Thoracic aorta (tissue), 2 donors: ENCODE data around the gene LMCD1. TPM values are rescaled to one million over a fixed set of nuclear protein-coding genes. Genes with fewer than 3 reads are reported as not detected.

Source experiments
- ATAC-seq: fragments of 150-250 bp; one replicate; pipeline ENCODE4 v1.8.0; 2017; ENCODE audit warnings: low read depth; ENCODE audit not compliant: insufficient number of reproducible peaks, low FRiP score
- DNase-seq: peaks from one replicate; pipeline ENCODE4 v3.0.0-alpha.2; 2020; ENCODE audit warnings: low spot score
- H3K27ac ChIP-seq, 2 donors: fragments of 200-600 bp; sonication (generic); 1 replicate in 1 of 2; 2 replicates in 1 of 2; pipeline ENCODE4 v1.5.1; 2016; ENCODE audit warnings: mild to moderate bottlenecking in 2 of 2, moderate library complexity in 2 of 2
- H3K27me3 ChIP-seq: fragments of 200-600 bp; sonication (generic); replicated peaks from 2 replicates; pipeline ENCODE4 v1.6.0; 2016; ENCODE audit warnings: mild to moderate bottlenecking; ENCODE audit not compliant: insufficient read depth
- H3K36me3 ChIP-seq: fragments of 200-600 bp; sonication (generic); one replicate; pipeline ENCODE4 v1.5.1; 2016
- H3K4me1 ChIP-seq, 2 donors: fragments of 200-600 bp; sonication (generic); 1 replicate in 1 of 2; 2 replicates in 1 of 2; pipeline versions ENCODE4 v1.5.1 to v1.6.0; 2016; ENCODE audit warnings: low read depth in 2 of 2, mild to moderate bottlenecking in 1 of 2; ENCODE audit not compliant: control insufficient read depth in 1 of 2
- H3K4me3 ChIP-seq: fragments of 200-600 bp; sonication (generic); 2 replicates; pipeline ENCODE4 v1.5.1; 2016; ENCODE audit warnings: mild to moderate bottlenecking
- H3K9me3 ChIP-seq: fragments of 200-600 bp; sonication (generic); 2 replicates; pipeline ENCODE4 v1.5.1; 2016
- total RNA-seq, 2 donors: library from RNA; depleted of rRNA; stranded (reverse); fragments of >200 nt; gene quantifications; one replicate each; pipeline versions ENCODE4 v1.1.0 to v1.2.3, GENCODE V29; 2016
- TF ChIP-seq, protein P1 (sequence below): fragments of 200-600 bp; sonication (generic); IDR thresholded peaks from one replicate; pipeline ENCODE4 v1.5.1; 2019; ENCODE audit warnings: antibody characterized with exemption

LMCD1 gene
- total RNA-seq, 2 donors from 2014 or later = 813 to 852 TPM

DNA sequence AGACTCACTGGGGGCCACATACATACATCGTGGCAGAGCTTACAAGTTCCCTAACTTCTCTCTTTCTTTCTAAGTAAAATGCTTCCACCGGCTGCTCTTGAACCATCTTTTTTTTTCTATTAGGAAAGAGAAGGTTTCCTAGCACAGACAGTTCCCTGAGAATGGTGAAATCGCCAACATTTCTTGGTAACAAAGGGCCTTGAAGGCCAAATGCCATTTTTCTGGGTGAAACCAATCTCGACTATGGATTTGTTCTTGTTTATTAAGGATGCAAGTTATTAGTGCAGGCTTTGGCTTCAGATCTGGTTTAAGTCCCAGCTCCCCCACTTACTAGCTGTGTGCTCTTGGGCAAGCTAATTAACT lies 3.0 kb downstream of the LMCD1 start:
- Histone ChIP-seq H3K4me3 (peak overlapping the region; percentile 78), H3K36me3 (peaks cover 42% of the 10 kb centered on the region), H3K4me1 (peaks cover 34 to 49% of the 10 kb centered on the region in 2 donors)

DNA sequence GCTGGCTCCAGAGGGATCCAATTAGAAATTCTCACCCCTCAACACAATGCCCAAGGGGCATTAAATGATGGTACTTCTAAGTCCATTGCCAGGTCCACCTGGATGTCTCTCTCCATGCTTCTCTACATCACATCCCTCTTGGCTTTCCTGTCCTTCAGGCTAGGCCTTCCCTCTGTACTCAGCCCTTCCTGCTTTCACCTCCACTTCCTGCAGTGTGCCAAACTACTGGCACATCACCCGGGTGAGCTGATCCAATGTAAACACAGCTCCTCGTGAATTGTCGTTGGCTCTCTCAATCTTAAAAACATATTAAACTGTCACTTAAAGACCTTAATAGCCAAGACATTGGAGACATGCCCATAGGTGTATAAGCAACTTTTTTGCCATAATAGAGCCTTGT lies 4.0 kb downstream of the LMCD1 start:
- H3K4me3 ChIP-seq = peak overlapping the region; percentile 78
- H3K9me3 ChIP-seq = no peaks in the 10 kb centered on the region
- TF ChIP-seq, protein P1, sequence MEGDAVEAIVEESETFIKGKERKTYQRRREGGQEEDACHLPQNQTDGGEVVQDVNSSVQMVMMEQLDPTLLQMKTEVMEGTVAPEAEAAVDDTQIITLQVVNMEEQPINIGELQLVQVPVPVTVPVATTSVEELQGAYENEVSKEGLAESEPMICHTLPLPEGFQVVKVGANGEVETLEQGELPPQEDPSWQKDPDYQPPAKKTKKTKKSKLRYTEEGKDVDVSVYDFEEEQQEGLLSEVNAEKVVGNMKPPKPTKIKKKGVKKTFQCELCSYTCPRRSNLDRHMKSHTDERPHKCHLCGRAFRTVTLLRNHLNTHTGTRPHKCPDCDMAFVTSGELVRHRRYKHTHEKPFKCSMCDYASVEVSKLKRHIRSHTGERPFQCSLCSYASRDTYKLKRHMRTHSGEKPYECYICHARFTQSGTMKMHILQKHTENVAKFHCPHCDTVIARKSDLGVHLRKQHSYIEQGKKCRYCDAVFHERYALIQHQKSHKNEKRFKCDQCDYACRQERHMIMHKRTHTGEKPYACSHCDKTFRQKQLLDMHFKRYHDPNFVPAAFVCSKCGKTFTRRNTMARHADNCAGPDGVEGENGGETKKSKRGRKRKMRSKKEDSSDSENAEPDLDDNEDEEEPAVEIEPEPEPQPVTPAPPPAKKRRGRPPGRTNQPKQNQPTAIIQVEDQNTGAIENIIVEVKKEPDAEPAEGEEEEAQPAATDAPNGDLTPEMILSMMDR = no peak
- ATAC-seq = no peak
- H3K27ac ChIP-seq = peak overlapping the region; percentile 83 to 84
- H3K4me1 ChIP-seq = peaks cover 39 to 53% of the 10 kb centered on the region in 2 donors
- H3K36me3 ChIP-seq = peaks cover 42% of the 10 kb centered on the region
- DNase-seq = no peak
- no peaks in the 10 kb centered on the region for H3K27me3 ChIP-seq

More for the DNA sequence above, 3.0 kb downstream of the LMCD1 start:
- no peak for ATAC-seq
- no peaks in the 10 kb centered on the region for H3K27me3 ChIP-seq
- H3K27ac ChIP-seq = peak overlapping the region; percentile 83 to 84
- TF ChIP-seq, protein P1 = no peak
- DNase-seq = no peak
- H3K9me3 ChIP-seq = no peaks in the 10 kb centered on the region

DNA sequence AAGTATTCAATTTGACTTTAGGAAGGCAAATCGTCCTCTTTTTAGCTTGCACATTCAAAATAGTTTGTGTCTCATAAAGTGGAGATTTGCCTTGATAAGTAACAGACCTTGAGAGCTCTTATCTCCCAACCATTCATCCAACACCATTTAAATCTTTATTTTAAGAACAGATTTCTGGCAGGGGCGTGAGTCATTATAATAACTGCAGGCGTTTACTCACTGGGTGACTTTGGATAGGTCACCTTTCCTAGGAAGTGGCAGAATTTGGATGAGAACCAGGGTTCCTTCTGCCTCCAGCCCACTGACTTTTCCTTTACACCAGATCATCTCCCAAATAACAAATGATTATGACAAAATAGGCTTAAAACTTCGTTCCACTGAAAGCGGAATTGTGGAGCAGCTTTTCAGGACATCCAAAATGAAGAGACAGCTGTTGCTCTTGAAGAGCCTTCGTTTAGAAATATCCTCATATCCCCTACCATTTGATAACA lies 5.0 kb downstream of the LMCD1 start:
- Histone ChIP-seq H3K36me3 (peaks cover 47% of the 10 kb centered on the region), H3K27me3 (no peaks in the 10 kb centered on the region), H3K9me3 (no peaks in the 10 kb centered on the region), H3K4me1 (peaks cover 45 to 62% of the 10 kb centered on the region in 2 donors), H3K4me3 (peak overlapping the region; percentile 78), H3K27ac (peak overlapping the region; percentile 83 to 84)
- TF ChIP-seq, protein P1 = no peak
- no peak for ATAC-seq
- DNase-seq = no peak

DNA sequence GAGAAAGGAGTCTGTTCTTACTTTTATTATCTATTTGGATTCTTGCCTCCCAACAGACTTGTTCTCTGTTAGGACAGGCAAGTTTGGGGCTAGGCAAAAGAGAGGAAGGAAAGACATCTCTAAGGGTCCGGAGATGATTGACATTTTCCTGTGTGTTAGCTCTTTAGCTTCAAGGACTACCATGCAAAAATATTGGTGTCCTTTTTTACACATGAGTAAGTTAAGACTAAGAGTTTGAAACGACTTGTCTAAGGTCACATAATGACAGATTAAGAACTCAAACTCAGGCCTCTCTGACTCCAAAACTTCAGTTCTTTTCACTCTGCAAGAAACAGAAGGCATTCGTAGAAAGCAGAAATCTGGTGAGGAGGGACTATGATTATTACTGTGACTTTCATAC lies 5.9 kb downstream of the LMCD1 start:
- H3K4me3 ChIP-seq = peak overlapping the region; percentile 78

DNA sequence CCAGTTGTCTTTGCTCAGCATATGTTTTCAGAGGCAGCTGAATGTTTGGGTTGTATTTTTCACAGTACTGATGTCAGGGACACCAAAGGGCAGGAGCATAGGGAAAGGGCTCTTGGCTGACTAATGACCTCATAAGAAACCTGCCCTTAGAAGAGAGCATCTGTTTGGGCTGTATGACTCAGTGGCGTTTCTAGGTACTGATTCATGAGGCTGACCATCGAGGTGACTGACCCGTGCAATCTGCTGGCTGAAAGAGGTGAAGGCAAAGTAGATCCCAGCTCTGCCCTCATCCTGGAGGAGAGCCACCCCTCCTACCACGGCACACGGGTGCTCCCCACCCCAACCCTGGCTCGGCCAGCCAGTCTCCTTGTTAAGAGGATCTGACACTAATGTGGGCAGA lies 8.3 kb downstream of the LMCD1 start:
- DNase-seq (no peak), ATAC-seq (peak; percentile 61)
- TF ChIP-seq, protein P1 = no peak
- Histone ChIP-seq H3K27me3 (no peaks in the 10 kb centered on the region), H3K36me3 (peaks cover 50% of the 10 kb centered on the region), H3K9me3 (no peaks in the 10 kb centered on the region), H3K4me3 (peak overlapping the region; percentile 78), H3K27ac (peak overlapping the region; percentile 83 to 84), H3K4me1 (peaks cover 60 to 93% of the 10 kb centered on the region in 2 donors)

More for the DNA sequence above, 5.9 kb downstream of the LMCD1 start:
- Histone ChIP-seq H3K27me3 (no peaks in the 10 kb centered on the region), H3K27ac (peak overlapping the region; percentile 83 to 84), H3K4me1 (peaks cover 48 to 71% of the 10 kb centered on the region in 2 donors), H3K9me3 (no peaks in the 10 kb centered on the region), H3K36me3 (peaks cover 53% of the 10 kb centered on the region)
- no peak for ATAC-seq
- DNase-seq = no peak
- TF ChIP-seq, protein P1 = no peak
